ENCODE results near the gene RIOK2. TPM values are rescaled to one million over a fixed set of nuclear protein-coding genes. Genes with fewer than 3 reads are reported as not detected.

Gene RIOK2
- total RNA-seq: 23.3 TPM
- 18.2 TPM for polyA plus RNA-seq (ENCODE audit: insufficient read depth, low read depth, low replicate concordance)
- long read RNA-seq, donor 1, transcript RIOK2-201 (10 exons, 3,922 nt): major isoform, 7 of 15 reads
- long read RNA-seq, donor 1, partial matches to known transcripts: 5 of 15 reads
- long read RNA-seq, donor 1, other reads (novel, unspliced or antisense): 0 of 15 reads
- long read RNA-seq, donor 2, transcript RIOK2-201 (10 exons, 3,922 nt): major isoform, 5 of 11 reads
- long read RNA-seq, donor 2, transcript RIOK2-202 (8 exons, 2,149 nt): major isoform, 5 of 11 reads
- long read RNA-seq, donor 2, partial matches to known transcripts: 0 of 11 reads
- long read RNA-seq, donor 2, other reads (novel, unspliced or antisense): 0 of 11 reads
- long read RNA-seq, donor 3, transcript RIOK2-201 (10 exons, 3,922 nt): major isoform, 7 of 12 reads
- long read RNA-seq, donor 3, partial matches to known transcripts: 0 of 12 reads
- long read RNA-seq, donor 3, other reads (novel, unspliced or antisense): 0 of 12 reads
- long read RNA-seq, donor 4, transcript RIOK2-201 (10 exons, 3,922 nt): major isoform, 6 of 8 reads
- long read RNA-seq, donor 4, partial matches to known transcripts: 0 of 8 reads
- long read RNA-seq, donor 4, other reads (novel, unspliced or antisense): 0 of 8 reads
- long read RNA-seq, donor 5: 0 reads
- long read RNA-seq, donor 6, transcript RIOK2-202 (8 exons, 2,149 nt): minor isoform, 8 of 25 reads
- long read RNA-seq, donor 6, transcript RIOK2-201 (10 exons, 3,922 nt): major isoform, 9 of 25 reads
- long read RNA-seq, donor 6, partial matches to known transcripts: 8 of 25 reads
- long read RNA-seq, donor 6, other reads (novel, unspliced or antisense): 0 of 25 reads
- long read RNA-seq, donor 7, transcript RIOK2-201 (10 exons, 3,922 nt): major isoform, 13 of 15 reads
- long read RNA-seq, donor 7, partial matches to known transcripts: 2 of 15 reads
- long read RNA-seq, donor 7, other reads (novel, unspliced or antisense): 0 of 15 reads
- long read RNA-seq, donor 8, transcript RIOK2-202 (8 exons, 2,149 nt): major isoform, 5 of 10 reads
- long read RNA-seq, donor 8, partial matches to known transcripts: 0 of 10 reads
- long read RNA-seq, donor 8, other reads (novel, unspliced or antisense): 0 of 10 reads
- long read RNA-seq, donor 9, transcript RIOK2-201 (10 exons, 3,922 nt): major isoform, 5 of 5 reads
- long read RNA-seq, donor 9, partial matches to known transcripts: 0 of 5 reads
- long read RNA-seq, donor 9, other reads (novel, unspliced or antisense): 0 of 5 reads
- long read RNA-seq, donor 10, partial matches to known transcripts: 0 of 4 reads
- long read RNA-seq, donor 10, other reads (novel, unspliced or antisense): 0 of 4 reads

GRCh38 chr5:97183100-97183929 is at the start of gene RIOK2:
TSS of gene RIOK2 (minus strand) at chr5:97183247. CDS start at chr5:97183191, 56 bp downstream.
- peaks cover 0 to 5% (median 5%) of the 10 kb centered on the region in 3 donors for H3K4me1 ChIP-seq (ENCODE audit: control insufficient read depth in 2 of 3, insufficient read depth in 2 of 3, low read depth in 1 of 3, low read length in 3 of 3)
- no peak for TF ChIP-seq CTCF (IDR thresholded peaks at IDR 0.05; ENCODE audit: borderline replicate concordance, extremely low read depth, insufficient read depth)
- H3K36me3 ChIP-seq (ENCODE audit: control insufficient read depth in 2 of 3, insufficient read depth in 3 of 3, low read length in 3 of 3): peaks cover 6 to 7% (median 6%) of the 10 kb centered on the region in 3 donors
- peak within 1 kb of the TSS; percentile 93 to 99 (median 96) for H3K4me3 ChIP-seq (ENCODE audit: low read length in 3 of 3)
- no peaks in the 10 kb centered on the region for H3K27me3 ChIP-seq (ENCODE audit: control insufficient read depth, insufficient read depth, low read length)
- H3K9me3 ChIP-seq (ENCODE audit: control insufficient read depth in 2 of 3, insufficient read depth in 1 of 3, low read length in 3 of 3): no peaks in the 10 kb centered on the region
- FAIRE-seq: no peak
- intact Hi-C loops (cut with DNase I): no loop called here
- DNase-seq: peak; percentile 95 to 99 (median 97)
- peak within 1 kb of the TSS; percentile 78 to 99 (median 88) for H3K9ac ChIP-seq (ENCODE audit: low read length in 3 of 3)
- H3K27ac ChIP-seq (ENCODE audit: low read depth in 2 of 2, low read length in 2 of 2): peak within 1 kb of the TSS; percentile 92 to 95

- H3K36me3 ChIP-seq (ENCODE audit: control insufficient read depth in 2 of 3, insufficient read depth in 3 of 3, low read length in 3 of 3): no peaks in the 10 kb centered on the region
- no peak overlapping the region for H3K4me3 ChIP-seq (ENCODE audit: low read length in 3 of 3)
- peak; percentile 70 for TF ChIP-seq CTCF (IDR thresholded peaks at IDR 0.05; ENCODE audit: borderline replicate concordance, extremely low read depth, insufficient read depth)
- H3K4me1 ChIP-seq (ENCODE audit: control insufficient read depth in 2 of 3, insufficient read depth in 2 of 3, low read depth in 1 of 3, low read length in 3 of 3): no peaks in the 10 kb centered on the region
- intact Hi-C loops (cut with DNase I): no loop called here
- H3K27me3 ChIP-seq (ENCODE audit: control insufficient read depth, insufficient read depth, low read length): no peaks in the 10 kb centered on the region
- no peak overlapping the region for H3K9ac ChIP-seq (ENCODE audit: low read length in 3 of 3)
- no peak overlapping the region for H3K27ac ChIP-seq (ENCODE audit: low read depth in 2 of 2, low read length in 2 of 2)
- H3K9me3 ChIP-seq (ENCODE audit: control insufficient read depth in 2 of 3, insufficient read depth in 1 of 3, low read length in 3 of 3): no peaks in the 10 kb centered on the region
- DNase-seq (peak in 4 of 5 donors; percentile 38 to 87 (median 64)), FAIRE-seq (peak; percentile 96)
Measured at GRCh38 chr5:97231025-97231636, 48.1 kb upstream of the RIOK2 start.

Measured in kidney (tissue), 22 donors.